MCF 10A (cell line): ENCODE measurements around the gene NEURL1. TPM values are rescaled to one million over a fixed set of nuclear protein-coding genes. Genes with fewer than 3 reads are reported as not detected.

ENCODE experiments used
- BruUV-seq: library from RNA; stranded (reverse); fragments of 400-500 nt; replicated peaks from 2 replicates; lab custom pipeline; 2021; lab: Mats Ljungman, UMichigan
- CTCF ChIA-PET: fragments of 300-600 bp; sonication (Branson Sonifier 250); formaldehyde crosslinking; extraction: SDS; loops from one replicate; lab custom pipeline; 2021; ENCODE audit warnings: antibody characterized with exemption, inconsistent platforms; lab: Yijun Ruan, JAX
- POLR2A ChIA-PET: fragments of 300-600, 350-650 bp; sonication (Branson Sonifier 250); formaldehyde crosslinking; extraction: SDS; loops from one replicate; lab custom pipeline; 2020; ENCODE audit warnings: antibody characterized with exemption, inconsistent platforms; lab: Yijun Ruan, JAX
- DNase-seq: peaks from one replicate; pipeline ENCODE4 v3.0.0-alpha.2; 2018; ENCODE audit not compliant: unreplicated experiment
- H3K27ac Mint-ChIP-seq: one replicate; pipeline ENCODE4 v1.8.0; 2022; ENCODE audit warnings: mild to moderate bottlenecking, low read depth, mixed read lengths; ENCODE audit not compliant: unreplicated experiment
- H3K27me3 Mint-ChIP-seq: one replicate; pipeline ENCODE4 v1.8.0; 2022; ENCODE audit warnings: mixed read lengths; ENCODE audit not compliant: insufficient read depth, unreplicated experiment
- H3K36me3 Mint-ChIP-seq: one replicate; pipeline ENCODE4 v1.8.0; 2022; ENCODE audit warnings: mild to moderate bottlenecking, moderate library complexity, mixed read lengths; ENCODE audit not compliant: insufficient read depth, unreplicated experiment
- H3K4me1 Mint-ChIP-seq: one replicate; pipeline ENCODE4 v1.8.0; 2022; ENCODE audit warnings: mixed read lengths; ENCODE audit not compliant: insufficient read depth, unreplicated experiment
- H3K4me3 Mint-ChIP-seq: one replicate; pipeline ENCODE4 v1.8.0; 2022; ENCODE audit warnings: mild to moderate bottlenecking, moderate library complexity, mixed read lengths; ENCODE audit not compliant: unreplicated experiment
- H3K9me3 Mint-ChIP-seq: one replicate; pipeline ENCODE4 v1.8.0; 2022; ENCODE audit warnings: mixed read lengths; ENCODE audit not compliant: unreplicated experiment
- intact Hi-C: fragments of 100-400 bp; cut with micrococcal nuclease; formaldehyde crosslinking; loops from 2 replicates; pipeline ENCODE4 v1.14.1; 2022
- total RNA-seq: library from RNA; stranded (reverse); gene quantifications from 2 replicates; pipeline ENCODE4 v1.2.3, GENCODE V29; 2022
- TF ChIP-seq, protein P1 (sequence below): fragments of 200-600 bp; IDR thresholded peaks from one replicate; pipeline ENCODE4 v1.8.0; 2022; ENCODE audit warnings: antibody characterized with exemption, mild to moderate bottlenecking; ENCODE audit not compliant: unreplicated experiment

The NEURL1 gene
- total RNA-seq, 1 experiment from 2014 or later, result not detected

DNA sequence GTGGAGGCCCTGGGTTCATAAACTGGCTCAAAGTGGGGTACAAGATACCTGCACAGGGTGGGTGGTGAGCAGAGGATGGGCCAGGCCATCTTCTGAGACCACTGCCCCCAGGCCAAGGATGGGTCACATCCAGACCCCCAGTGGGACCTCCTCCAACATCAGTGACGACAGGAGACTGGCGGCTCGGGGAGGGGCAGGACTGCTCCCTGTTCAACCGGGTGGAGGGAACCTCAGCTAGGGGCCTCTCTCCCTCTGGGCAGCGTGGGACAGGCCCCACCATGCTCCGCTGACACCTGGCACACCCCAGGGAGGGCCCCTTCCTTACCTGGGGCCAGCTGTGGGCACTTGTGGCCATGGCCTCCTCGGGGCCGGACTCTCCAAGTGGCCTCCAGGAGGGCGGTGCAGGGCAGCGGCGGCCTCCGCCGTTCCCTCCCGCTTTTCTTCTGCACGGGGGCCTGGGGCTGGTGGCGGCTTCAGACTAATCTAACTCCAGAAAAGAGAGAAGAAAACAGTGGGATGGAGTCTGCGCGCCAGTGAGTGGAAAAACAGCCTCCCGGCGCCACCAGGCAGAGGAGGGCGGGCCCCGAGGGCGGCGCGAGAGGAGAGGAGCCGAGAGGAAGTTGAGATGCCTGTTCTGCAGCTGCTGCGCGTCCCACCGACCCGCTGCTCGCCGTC is 41.5 kb upstream of the NEURL1 start, which contains the start of gene CALHM2:
TSS of gene CALHM2 (minus strand) at position 540 of the 675 bp plus-strand sequence. CDS start 2,429 bp downstream, outside the sequence.
- BruUV-seq, result no TSS peak
- H3K27me3 Mint-ChIP-seq, result no peaks in the 10 kb centered on the region
- CTCF ChIA-PET, result interaction anchor here (0.5 to 0.7 kb wide), 2 partner anchors 11 to 57 kb away, joined by 3 read pairs; no protein-coding TSS in a partner anchor
- intact Hi-C loops, result no loop called here
- TF ChIP-seq, protein P1, sequence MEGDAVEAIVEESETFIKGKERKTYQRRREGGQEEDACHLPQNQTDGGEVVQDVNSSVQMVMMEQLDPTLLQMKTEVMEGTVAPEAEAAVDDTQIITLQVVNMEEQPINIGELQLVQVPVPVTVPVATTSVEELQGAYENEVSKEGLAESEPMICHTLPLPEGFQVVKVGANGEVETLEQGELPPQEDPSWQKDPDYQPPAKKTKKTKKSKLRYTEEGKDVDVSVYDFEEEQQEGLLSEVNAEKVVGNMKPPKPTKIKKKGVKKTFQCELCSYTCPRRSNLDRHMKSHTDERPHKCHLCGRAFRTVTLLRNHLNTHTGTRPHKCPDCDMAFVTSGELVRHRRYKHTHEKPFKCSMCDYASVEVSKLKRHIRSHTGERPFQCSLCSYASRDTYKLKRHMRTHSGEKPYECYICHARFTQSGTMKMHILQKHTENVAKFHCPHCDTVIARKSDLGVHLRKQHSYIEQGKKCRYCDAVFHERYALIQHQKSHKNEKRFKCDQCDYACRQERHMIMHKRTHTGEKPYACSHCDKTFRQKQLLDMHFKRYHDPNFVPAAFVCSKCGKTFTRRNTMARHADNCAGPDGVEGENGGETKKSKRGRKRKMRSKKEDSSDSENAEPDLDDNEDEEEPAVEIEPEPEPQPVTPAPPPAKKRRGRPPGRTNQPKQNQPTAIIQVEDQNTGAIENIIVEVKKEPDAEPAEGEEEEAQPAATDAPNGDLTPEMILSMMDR, result no peak
- H3K36me3 Mint-ChIP-seq, result peaks cover 31% of the 10 kb centered on the region
- no peaks in the 10 kb centered on the region for H3K9me3 Mint-ChIP-seq
- peak within 1 kb of the TSS; percentile 61 for H3K27ac Mint-ChIP-seq
- peaks cover 25% of the 10 kb centered on the region for H3K4me1 Mint-ChIP-seq
- H3K4me3 Mint-ChIP-seq, result peak within 1 kb of the TSS; percentile 77
- POLR2A ChIA-PET, result interaction anchor here (0.8 to 1.5 kb wide), 3 partner anchors 28 to 56 kb away, joined by 3 to 7 read pairs (median 3); partner anchors contain the start of genes ATP5MK and PDCD11
- peak; percentile 43 for DNase-seq

DNA sequence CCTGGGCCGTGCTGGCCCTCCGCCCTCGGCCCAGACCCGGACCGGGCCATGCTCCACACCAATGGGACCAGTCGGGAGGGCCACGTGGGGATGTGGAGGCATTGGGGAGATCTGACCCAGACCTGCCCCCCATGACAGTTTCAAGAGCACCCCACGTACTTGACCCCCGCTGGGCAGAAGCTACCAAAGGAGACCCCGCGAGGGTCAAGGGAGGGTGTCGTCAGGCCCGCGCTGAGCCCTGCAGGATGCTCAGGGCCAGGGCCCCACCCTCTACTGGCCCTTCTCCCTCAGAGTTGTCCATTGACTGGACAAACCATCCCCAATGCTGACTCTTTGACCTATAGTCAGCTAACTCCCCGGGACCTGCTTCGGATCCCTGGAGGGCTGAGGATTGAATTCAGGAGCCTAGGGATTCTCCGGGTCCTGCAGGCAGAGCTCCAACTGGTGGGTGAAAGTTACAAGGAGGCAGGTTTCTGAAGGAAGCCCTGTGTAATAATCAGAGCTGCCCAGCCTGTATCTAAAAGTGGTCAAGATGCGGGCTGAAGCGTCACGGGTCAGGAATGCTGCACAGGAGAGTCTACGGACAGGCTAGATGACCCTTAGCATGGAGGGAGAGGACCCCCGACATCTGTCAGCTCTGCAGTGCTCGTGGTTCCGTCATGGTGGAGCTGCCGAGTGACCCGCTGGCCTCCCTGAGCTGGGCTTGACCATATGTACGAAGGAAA is 40.8 kb upstream of the NEURL1 start:
- POLR2A ChIA-PET, result interaction anchor here (1.1 kb wide), 1 partner anchor 56 kb away, joined by 3 read pairs; the partner anchor contains the start of genes ATP5MK and PDCD11

DNA sequence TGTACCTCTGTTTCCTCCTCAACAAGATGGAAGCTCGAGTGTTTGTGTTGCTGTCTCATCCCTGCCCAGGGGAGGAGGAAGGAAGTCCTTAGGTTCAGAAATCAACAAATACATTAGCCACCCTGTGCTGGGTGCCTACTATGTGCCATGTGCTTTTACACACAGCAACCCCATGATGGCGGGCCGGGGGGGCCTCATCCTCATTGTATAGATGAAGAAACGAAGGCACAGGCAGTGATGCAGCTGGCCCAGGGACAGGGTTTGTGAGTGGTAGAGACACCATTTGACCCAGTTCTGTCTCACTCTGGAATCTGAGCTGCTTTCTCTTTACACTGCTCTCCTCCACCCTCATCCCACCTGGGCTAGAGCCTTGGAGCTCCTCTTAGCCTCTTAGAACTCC is 39.5 kb upstream of the NEURL1 start:
- Mint-ChIP-seq H3K36me3 (peaks cover 11% of the 10 kb centered on the region), H3K27me3 (no peaks in the 10 kb centered on the region), H3K4me3 (no peak overlapping the region), H3K9me3 (no peaks in the 10 kb centered on the region), H3K27ac (peak overlapping the region; percentile 9), H3K4me1 (peaks cover 19% of the 10 kb centered on the region)
- TF ChIP-seq, protein P1, result no peak
- ChIA-PET CTCF (interaction anchor here (1.1 to 2.0 kb wide), 2 partner anchors 32 kb away, joined by 5 to 6 read pairs; no protein-coding TSS in a partner anchor), POLR2A (no interaction called here)
- intact Hi-C loops, result no loop called here
- DNase-seq, result no peak
- BruUV-seq, result no TSS peak

More for the DNA sequence above, 40.8 kb upstream of the NEURL1 start:
- no TSS peak for BruUV-seq
- intact Hi-C loops, result no loop called here
- peak overlapping the region; percentile 7 for H3K27ac Mint-ChIP-seq
- H3K4me1 Mint-ChIP-seq, result peaks cover 25% of the 10 kb centered on the region
- no peaks in the 10 kb centered on the region for H3K27me3 Mint-ChIP-seq
- H3K36me3 Mint-ChIP-seq, result peaks cover 25% of the 10 kb centered on the region
- TF ChIP-seq, protein P1, result no peak
- H3K9me3 Mint-ChIP-seq, result no peaks in the 10 kb centered on the region
- CTCF ChIA-PET, result interaction anchor here (0.7 to 1.1 kb wide), 2 partner anchors 24 to 33 kb away, joined by 3 to 5 read pairs; no protein-coding TSS in a partner anchor
- DNase-seq, result no peak
- peak overlapping the region; percentile 77 for H3K4me3 Mint-ChIP-seq

GRCh38 chr10:103455235-103455634 is 38.3 kb upstream of the NEURL1 start:
- Mint-ChIP-seq H3K4me3 (no peak overlapping the region), H3K9me3 (no peaks in the 10 kb centered on the region), H3K27ac (no peak overlapping the region), H3K4me1 (peaks cover 13% of the 10 kb centered on the region), H3K36me3 (peaks cover 7% of the 10 kb centered on the region), H3K27me3 (no peaks in the 10 kb centered on the region)
- intact Hi-C loops, result no loop called here
- ChIA-PET CTCF (interaction anchor here (0.9 to 2.0 kb wide), 2 partner anchors 31 to 39 kb away, joined by 3 to 6 read pairs; no protein-coding TSS in a partner anchor), POLR2A (no interaction called here)
- DNase-seq, result no peak
- TF ChIP-seq, protein P1, result no peak
- no TSS peak for BruUV-seq
